ENCODE measurements around the gene TSHZ2.

The TSHZ2 gene

GRCh38 chr20:53081916-53082863, 110.0 kb downstream of the TSHZ2 start:
- Mint-ChIP-seq H3K4me3 (no peak overlapping the region), H3K4me1 (peaks cover 23% of the 10 kb centered on the region), H3K9me3 (no peaks in the 10 kb centered on the region), H3K27ac (peak overlapping the region; percentile 47 to 68 (median 58)), H3K36me3 (ENCODE audit: low read depth) (peaks cover 3% of the 10 kb centered on the region), H3K27me3 (ENCODE audit: low read depth) (no peaks in the 10 kb centered on the region)
- no peak for TF ChIP-seq CTCF (IDR thresholded peaks at IDR 0.05; ENCODE audit: unreplicated experiment in 3 of 3)

GRCh38 chr20:53083411-53083810, 111.3 kb downstream of the TSHZ2 start:
- H3K4me3 Mint-ChIP-seq, result no peak overlapping the region

GRCh38 chr20:53084408-53084997, 112.3 kb downstream of the TSHZ2 start:
- H3K36me3 Mint-ChIP-seq (ENCODE audit: low read depth), result peaks cover 3% of the 10 kb centered on the region
- H3K27ac Mint-ChIP-seq, result no peak overlapping the region
- no peak overlapping the region for H3K4me3 Mint-ChIP-seq
- no peak for TF ChIP-seq CTCF (IDR thresholded peaks at IDR 0.05; ENCODE audit: unreplicated experiment in 3 of 3)
- no peaks in the 10 kb centered on the region for H3K9me3 Mint-ChIP-seq
- no peaks in the 10 kb centered on the region for H3K27me3 Mint-ChIP-seq (ENCODE audit: low read depth)
- H3K4me1 Mint-ChIP-seq, result peaks cover 27% of the 10 kb centered on the region

More at GRCh38 chr20:53083411-53083810, 111.3 kb downstream of the TSHZ2 start:
- TF ChIP-seq CTCF (IDR thresholded peaks at IDR 0.05; ENCODE audit: unreplicated experiment in 3 of 3), result no peak
- Mint-ChIP-seq H3K4me1 (peaks cover 27% of the 10 kb centered on the region), H3K27ac (no peak overlapping the region), H3K27me3 (ENCODE audit: low read depth) (no peaks in the 10 kb centered on the region), H3K36me3 (ENCODE audit: low read depth) (peaks cover 3% of the 10 kb centered on the region), H3K9me3 (no peaks in the 10 kb centered on the region)

GRCh38 chr20:53085720-53086119, 113.6 kb downstream of the TSHZ2 start:
- H3K36me3 Mint-ChIP-seq (ENCODE audit: low read depth), result peaks cover 3% of the 10 kb centered on the region
- no peak overlapping the region for H3K27ac Mint-ChIP-seq
- peaks cover 20% of the 10 kb centered on the region for H3K4me1 Mint-ChIP-seq
- H3K9me3 Mint-ChIP-seq, result no peaks in the 10 kb centered on the region
- no peaks in the 10 kb centered on the region for H3K27me3 Mint-ChIP-seq (ENCODE audit: low read depth)
- TF ChIP-seq CTCF (IDR thresholded peaks at IDR 0.05; ENCODE audit: unreplicated experiment in 3 of 3), result no peak
- no peak overlapping the region for H3K4me3 Mint-ChIP-seq

- no peak overlapping the region for H3K4me3 Mint-ChIP-seq
- peaks cover 10% of the 10 kb centered on the region for H3K4me1 Mint-ChIP-seq
- no peaks in the 10 kb centered on the region for H3K9me3 Mint-ChIP-seq
- no peaks in the 10 kb centered on the region for H3K36me3 Mint-ChIP-seq (ENCODE audit: low read depth)
- no peak for TF ChIP-seq CTCF (IDR thresholded peaks at IDR 0.05; ENCODE audit: unreplicated experiment in 3 of 3)
- H3K27ac Mint-ChIP-seq, result no peak overlapping the region
- H3K27me3 Mint-ChIP-seq (ENCODE audit: low read depth), result no peaks in the 10 kb centered on the region
Observed at GRCh38 chr20:53087037-53087777, 115.0 kb downstream of the TSHZ2 start.
